DND-41 (cell line): Measurements from ENCODE around the gene FMN2.

Source experiments
- CTCF ChIP-seq: IDR thresholded peaks from 2 replicates; pipeline ENCODE4 v1.5.1; 2012; ENCODE audit warnings: borderline replicate concordance, low read length, moderate library complexity, mild to moderate bottlenecking; ENCODE audit not compliant: poor library complexity, severe bottlenecking; ENCODE audit errors: extremely low read depth
- EZH2 ChIP-seq: IDR thresholded peaks from 3 replicates; pipeline ENCODE4 v1.6.1; 2012; ENCODE audit warnings: borderline replicate concordance, low read depth, mild to moderate bottlenecking, moderate library complexity, low read length, inconsistent platforms; ENCODE audit not compliant: severe bottlenecking

GRCh38 chr1:240487493-240487892, 395.8 kb downstream of the FMN2 start:
- TF ChIP-seq CTCF (no peak), EZH2 (no peak)
